Heart left ventricle (tissue), 16 donors: ENCODE results near the gene TCIRG1. TPM values are rescaled to one million over a fixed set of nuclear protein-coding genes. Genes with fewer than 3 reads are reported as not detected.
A peak's percentile ranks its signal among the peaks of the same experiment; 100 is the strongest.
"Not testable (repeated sequence)": the region's sequence is repeated elsewhere in the genome, so short reads cannot be mapped to it uniquely, and the experiment has no call there.

Experiments
- ATAC-seq, 4 donors: fragments of 200-7000 bp; cut with Tn5 transposase; one replicate each; pipeline ENCODE4 v1.9.1; 2020 to 2022; ENCODE audit warnings: moderate library complexity in 4 of 4, mild to moderate bottlenecking in 3 of 4, moderate number of reproducible peaks in 1 of 4
- DNase-seq, 5 donors: peaks; one replicate each; pipeline ENCODE4 v3.0.0-alpha.2; 2020
- H3K27ac ChIP-seq, 12 donors: fragments of 200-600 bp; sonication (generic) in 4 of 12; one replicate each; pipeline versions ENCODE4 v1.5.0 to v1.8.0; 2016 to 2022; ENCODE audit warnings: mild to moderate bottlenecking in 2 of 12
- H3K27me3 ChIP-seq, 9 donors: fragments of 200-600 bp; sonication (generic) in 2 of 9; one replicate each; pipeline versions ENCODE4 v1.5.1 to v1.8.0; 2016 to 2022; ENCODE audit warnings: mild to moderate bottlenecking in 3 of 9
- H3K36me3 ChIP-seq, 9 donors: fragments of 200-600 bp; sonication (generic) in 2 of 9; one replicate each; pipeline versions ENCODE4 v1.5.0 to v1.8.0; 2018 to 2022; ENCODE audit warnings: mild to moderate bottlenecking in 2 of 9
- H3K4me1 ChIP-seq, 12 donors: fragments of 200-600 bp; sonication (generic) in 4 of 12; one replicate each; pipeline versions ENCODE4 v1.5.0 to v1.8.0; 2016 to 2022; ENCODE audit warnings: mild to moderate bottlenecking in 3 of 12
- H3K4me3 ChIP-seq, 12 donors: fragments of 200-600 bp; sonication (generic) in 4 of 12; one replicate each; pipeline versions ENCODE4 v1.5.0 to v1.8.0; 2017 to 2022; ENCODE audit warnings: mild to moderate bottlenecking in 9 of 12, moderate library complexity in 4 of 12
- H3K9me3 ChIP-seq, 12 donors: fragments of 200-600 bp; sonication (generic) in 4 of 12; one replicate each; pipeline versions ENCODE4 v1.5.0 to v1.8.0; 2016 to 2022; ENCODE audit warnings: mild to moderate bottlenecking in 1 of 12
- POLR2A ChIP-seq, 2 donors: fragments of 450-650 bp; IDR thresholded peaks; one replicate each; pipeline ENCODE4 v1.6.1; 2017; ENCODE audit warnings: antibody characterized with exemption in 2 of 2, mild to moderate bottlenecking in 2 of 2, moderate library complexity in 2 of 2
- WGBS, 4 donors: extraction: QIAGEN DNeasy Blood & Tissue Kit in 2 of 4; methylation state at CpG; one replicate each; pipeline versions ENCODE4 v1.1.5 to v1.1.7; 2013 to 2018; 5-methylcytosine and 5-hydroxymethylcytosine counted together
- intact Hi-C, 10 donors: fragments of 100-400 bp; cut with DNase I; formaldehyde crosslinking; loops; one replicate each; pipeline versions ENCODE4 v1.11.1 to v1.14.2; 2022
- long read RNA-seq, 3 donors: library from polyadenylated mRNA; unstranded; transcript quantifications; one replicate each; pipeline ENCODE4 v2.0.0, GENCODE V29; 2020 to 2021
- polyA plus RNA-seq, 2 donors: library from polyadenylated mRNA; stranded (reverse); fragments of 200-250 nt; gene quantifications; one replicate each; pipeline ENCODE4 v1.2.3, GENCODE V29; 2013
- total RNA-seq, 9 donors: library from RNA; depleted of rRNA in 2 of 9; stranded (reverse); fragments of >200 nt in 2 of 9; fragmentation: NEBNext Ultra II Directional in 3 of 9; extraction: Animal tissue kit (Norgen Biotek cat#: 25700) in 3 of 9; gene quantifications; one replicate each; pipeline versions ENCODE4 v1.1.0 to v1.2.4, GENCODE V29; 2016 to 2023
- TF ChIP-seq, protein P1 (sequence below), 12 donors: fragments of 200-600 bp; sonication (generic) in 4 of 12; IDR thresholded peaks; one replicate each; pipeline versions ENCODE4 v1.5.0 to v1.8.0; 2018 to 2022; ENCODE audit warnings: antibody characterized with exemption in 12 of 12, mild to moderate bottlenecking in 5 of 12
- donor health status: ischemic (EF 13 %, LVEDD 7.1; RV severe dilation, severe dysfunction).
- donor health status: healthy with polysubstance abuse.
- donor health status: DM: no; HTN: yes; CAD: no.
- donor health status: DM: no; HTN: no; CAD: no.
- donor health status: ischemic (EF 25% LVEDD 6.9; RV normal size, moderate dysfunction).
- donor health status: ischemic (EF 25% LVEDD 5.7; RV mildly dilated, moderate dysfunction).
- donor health status: healthy.
- donor health status: DM: yes; HTN: yes; CAD: no.
- donor health status: ischemic (EF 35%, LVEDD 5.7; RV mildly dilated, moderate dysfunction).
- donor health status: nonischemic (EF 11% LVEDD 7.7; RV severe dilation, severe dysfunction).
- donor health status: DM: yes; HTN: yes; CAD: no.
- donor health status: PGD.
- donor health status: ischemic (EF 29% LVEDD 5.4; RV normal size, mild dysfunction).
- donor health status: nonischemic (EF 23%, LVEDD 6.1; RV moderate dilation, normal function).

The TCIRG1 gene, protein sequence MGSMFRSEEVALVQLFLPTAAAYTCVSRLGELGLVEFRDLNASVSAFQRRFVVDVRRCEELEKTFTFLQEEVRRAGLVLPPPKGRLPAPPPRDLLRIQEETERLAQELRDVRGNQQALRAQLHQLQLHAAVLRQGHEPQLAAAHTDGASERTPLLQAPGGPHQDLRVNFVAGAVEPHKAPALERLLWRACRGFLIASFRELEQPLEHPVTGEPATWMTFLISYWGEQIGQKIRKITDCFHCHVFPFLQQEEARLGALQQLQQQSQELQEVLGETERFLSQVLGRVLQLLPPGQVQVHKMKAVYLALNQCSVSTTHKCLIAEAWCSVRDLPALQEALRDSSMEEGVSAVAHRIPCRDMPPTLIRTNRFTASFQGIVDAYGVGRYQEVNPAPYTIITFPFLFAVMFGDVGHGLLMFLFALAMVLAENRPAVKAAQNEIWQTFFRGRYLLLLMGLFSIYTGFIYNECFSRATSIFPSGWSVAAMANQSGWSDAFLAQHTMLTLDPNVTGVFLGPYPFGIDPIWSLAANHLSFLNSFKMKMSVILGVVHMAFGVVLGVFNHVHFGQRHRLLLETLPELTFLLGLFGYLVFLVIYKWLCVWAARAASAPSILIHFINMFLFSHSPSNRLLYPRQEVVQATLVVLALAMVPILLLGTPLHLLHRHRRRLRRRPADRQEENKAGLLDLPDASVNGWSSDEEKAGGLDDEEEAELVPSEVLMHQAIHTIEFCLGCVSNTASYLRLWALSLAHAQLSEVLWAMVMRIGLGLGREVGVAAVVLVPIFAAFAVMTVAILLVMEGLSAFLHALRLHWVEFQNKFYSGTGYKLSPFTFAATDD
- total RNA-seq (10 to 100 TPM; 10.2 to 88.7 (median 20.3) TPM), polyA plus RNA-seq (10 to 100 TPM; 25.5 to 36.9 TPM)
- long read RNA-seq, donor 1, transcript TCIRG1-201 (20 exons, 2,677 nt): major isoform, 5 of 31 reads
- long read RNA-seq, donor 1, partial matches to known transcripts: 12 of 31 reads
- long read RNA-seq, donor 1, other reads (novel, unspliced or antisense): 13 of 31 reads
- long read RNA-seq, donor 2, transcript TCIRG1-201 (20 exons, 2,677 nt): major isoform, 29 of 81 reads
- long read RNA-seq, donor 2, partial matches to known transcripts: 16 of 81 reads
- long read RNA-seq, donor 2, other reads (novel, unspliced or antisense): 33 of 81 reads
- long read RNA-seq, donor 3, transcript TCIRG1-201 (20 exons, 2,677 nt): major isoform, 6 of 39 reads
- long read RNA-seq, donor 3, partial matches to known transcripts: 18 of 39 reads
- long read RNA-seq, donor 3, other reads (novel, unspliced or antisense): 11 of 39 reads

DNA sequence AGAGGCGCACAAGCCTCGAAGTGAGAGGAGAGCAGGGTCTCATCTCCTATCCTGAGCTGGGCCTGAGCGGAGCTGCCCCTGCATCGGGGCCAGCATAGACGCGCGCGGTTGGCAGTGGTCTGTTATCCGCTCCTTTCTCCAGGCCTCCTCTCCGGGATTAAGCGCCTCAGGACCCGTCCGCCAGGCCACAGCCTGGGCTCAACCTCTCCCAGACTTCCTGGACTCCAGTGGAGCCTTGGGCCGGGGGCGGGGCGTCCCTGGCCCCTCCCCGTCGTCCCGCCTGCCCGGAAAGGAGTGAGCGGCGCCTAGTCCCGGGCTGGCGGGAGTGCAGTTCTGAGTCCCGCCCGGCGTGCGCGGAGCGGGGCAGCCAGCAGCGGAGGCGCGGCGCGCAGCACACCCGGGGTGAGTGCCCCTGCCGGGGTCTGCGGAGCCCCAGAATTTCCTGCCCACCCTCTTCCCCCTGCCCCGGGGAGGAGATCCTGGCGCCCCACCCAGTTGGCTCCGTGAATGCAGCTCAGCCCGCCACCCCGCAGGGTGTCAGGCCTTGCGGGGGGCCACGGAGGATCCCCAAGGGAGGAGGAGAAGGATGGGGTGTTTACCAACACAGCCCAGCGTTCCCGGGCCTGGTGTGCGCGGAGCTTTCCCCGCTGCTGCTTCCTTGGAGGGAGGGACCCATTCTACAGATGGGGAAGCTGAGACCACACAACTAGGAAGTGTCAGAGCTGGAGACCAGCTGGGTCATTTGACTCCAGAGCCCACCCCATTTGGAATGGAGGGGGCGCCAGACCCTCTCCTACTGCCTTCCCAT is at the start of gene TCIRG1:
TSS of gene TCIRG1 (plus strand) at position 308 of the 808 bp plus-strand sequence. CDS start 2,247 bp downstream, outside the sequence.
- no peaks in the 10 kb centered on the region for H3K27me3 ChIP-seq
- H3K4me1 ChIP-seq: peaks cover 11 to 58% (median 41%) of the 10 kb centered on the region in 12 donors
- 3 to 18% (median 9%) methylated on average over 23 to 51 of the region's 51 CpGs for WGBS, 4 donors
- peaks cover 0 to 44% (median 17%) of the 10 kb centered on the region in 9 donors for H3K36me3 ChIP-seq
- TF ChIP-seq POLR2A (IDR thresholded peaks at IDR 0.05): peak; percentile 73 to 98
- TF ChIP-seq, protein P1, sequence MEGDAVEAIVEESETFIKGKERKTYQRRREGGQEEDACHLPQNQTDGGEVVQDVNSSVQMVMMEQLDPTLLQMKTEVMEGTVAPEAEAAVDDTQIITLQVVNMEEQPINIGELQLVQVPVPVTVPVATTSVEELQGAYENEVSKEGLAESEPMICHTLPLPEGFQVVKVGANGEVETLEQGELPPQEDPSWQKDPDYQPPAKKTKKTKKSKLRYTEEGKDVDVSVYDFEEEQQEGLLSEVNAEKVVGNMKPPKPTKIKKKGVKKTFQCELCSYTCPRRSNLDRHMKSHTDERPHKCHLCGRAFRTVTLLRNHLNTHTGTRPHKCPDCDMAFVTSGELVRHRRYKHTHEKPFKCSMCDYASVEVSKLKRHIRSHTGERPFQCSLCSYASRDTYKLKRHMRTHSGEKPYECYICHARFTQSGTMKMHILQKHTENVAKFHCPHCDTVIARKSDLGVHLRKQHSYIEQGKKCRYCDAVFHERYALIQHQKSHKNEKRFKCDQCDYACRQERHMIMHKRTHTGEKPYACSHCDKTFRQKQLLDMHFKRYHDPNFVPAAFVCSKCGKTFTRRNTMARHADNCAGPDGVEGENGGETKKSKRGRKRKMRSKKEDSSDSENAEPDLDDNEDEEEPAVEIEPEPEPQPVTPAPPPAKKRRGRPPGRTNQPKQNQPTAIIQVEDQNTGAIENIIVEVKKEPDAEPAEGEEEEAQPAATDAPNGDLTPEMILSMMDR (IDR thresholded peaks at IDR 0.05): no peak
- H3K27ac ChIP-seq: peak within 1 kb of the TSS; percentile 74 to 96 (median 90)
- peak within 1 kb of the TSS; percentile 52 to 95 (median 81) for H3K4me3 ChIP-seq
- peak; percentile 67 to 88 (median 82) for ATAC-seq
- DNase-seq: peak; percentile 88 to 94 (median 91)
- H3K9me3 ChIP-seq: no peaks in the 10 kb centered on the region
- intact Hi-C loops: loop anchor here in 5 of 10 donors (2.0 to 10.0 kb wide), 9 partner anchors 37 to 176 kb away; partner anchors contain the start of genes CHKA (in 4 of the 5), KMT5B (in 2 of the 5) and UNC93B1 (in 1 of the 5)

DNA sequence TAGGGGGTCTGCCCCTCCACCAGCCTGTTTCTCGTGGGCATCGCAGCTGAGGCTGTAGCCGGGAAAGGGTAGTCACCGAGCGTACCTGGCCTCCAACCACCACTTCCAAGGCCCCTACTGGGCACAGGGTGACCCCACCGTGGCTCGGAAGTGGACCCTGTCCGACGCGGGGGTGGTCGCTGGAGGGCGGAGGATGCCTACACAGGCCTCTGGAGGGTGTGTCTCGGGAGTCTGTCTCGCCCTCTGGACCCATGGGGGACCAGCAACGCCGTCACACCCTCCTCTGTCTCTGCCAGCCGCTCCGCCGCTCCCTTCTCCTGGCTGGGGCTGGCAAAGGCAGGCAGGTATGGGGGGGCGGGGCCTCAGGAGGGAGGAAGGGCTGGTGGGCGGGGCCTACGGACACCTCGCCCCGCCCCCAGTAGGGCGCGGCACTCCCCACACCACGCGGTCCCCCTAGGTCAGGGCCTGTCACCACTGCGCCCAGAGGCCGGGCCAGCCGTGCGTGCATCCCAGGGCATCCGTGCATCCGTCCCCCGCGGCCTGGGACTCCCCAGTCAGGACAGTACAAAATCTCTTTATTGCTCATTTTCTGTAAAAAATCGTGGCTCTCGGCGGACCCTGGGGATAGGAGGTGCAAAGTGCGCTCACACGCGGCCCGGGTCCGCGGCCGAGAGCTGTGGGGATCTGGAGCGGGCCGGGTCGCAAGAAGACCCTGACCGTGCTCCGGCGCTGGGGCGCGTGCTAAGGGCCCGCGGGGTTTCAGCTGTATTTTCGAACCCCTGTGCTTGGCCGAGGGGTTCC is 48.1 kb upstream of the TCIRG1 start:
- H3K9me3 ChIP-seq, ATAC-seq, DNase-seq, H3K27ac ChIP-seq, H3K36me3 ChIP-seq, intact Hi-C loops: not testable (repeated sequence)
- 9 to 25% (median 14%) methylated on average over 22 to 52 of the region's 58 CpGs for WGBS, 4 donors
- H3K4me3 ChIP-seq: peak overlapping the region in 6 of 12 donors; percentile 15 to 38 (median 25)
- peaks cover 0 to 14% (median 4%) of the 10 kb centered on the region in 9 donors for H3K27me3 ChIP-seq
- H3K4me1 ChIP-seq: peaks cover 0 to 11% (median 4%) of the 10 kb centered on the region in 12 donors

DNA sequence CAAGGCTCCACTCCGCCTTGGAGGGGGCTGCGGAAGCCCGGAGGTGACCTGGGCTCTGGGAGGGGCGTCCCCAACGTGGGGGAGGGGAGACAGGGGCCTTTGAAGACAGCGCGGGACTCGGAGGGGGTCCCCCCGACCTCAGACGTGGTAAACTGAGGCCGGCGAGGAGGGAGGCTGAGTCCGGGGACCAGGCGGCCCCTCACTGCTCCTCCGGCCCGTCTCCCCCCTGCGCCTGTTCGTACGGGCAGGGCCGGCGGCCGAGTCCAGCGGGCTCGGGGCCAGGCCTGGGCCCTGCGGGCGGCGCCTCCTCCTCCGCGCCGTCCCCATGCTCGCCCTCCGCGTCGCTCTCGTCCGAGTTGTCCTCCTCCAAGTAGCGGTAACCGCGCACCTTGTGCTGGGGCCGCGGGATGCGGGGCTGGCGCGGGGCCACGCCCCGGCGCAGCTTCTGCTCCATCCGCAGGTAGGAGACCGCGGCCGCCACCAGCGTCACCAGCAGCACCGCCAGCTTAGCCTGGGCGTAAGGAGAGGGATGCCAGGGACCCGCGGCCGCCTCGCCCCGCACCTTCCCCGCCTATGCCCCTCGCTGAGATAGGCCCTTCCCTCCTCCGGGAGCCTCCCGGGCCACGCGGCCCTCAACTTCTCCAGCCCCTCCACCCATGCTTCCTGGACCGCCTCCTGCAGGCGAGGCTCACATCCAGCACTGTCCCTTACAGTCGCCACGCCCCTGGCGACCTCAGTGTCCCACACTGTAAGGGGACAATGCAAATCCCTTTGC is 47.3 kb upstream of the TCIRG1 start:
- ATAC-seq, H3K27ac ChIP-seq, intact Hi-C loops, H3K36me3 ChIP-seq, H3K9me3 ChIP-seq, DNase-seq: not testable (repeated sequence)
- Histone ChIP-seq H3K4me3 (peak overlapping the region in 8 of 12 donors; percentile 15 to 38 (median 24)), H3K27me3 (peaks cover 0 to 14% (median 4%) of the 10 kb centered on the region in 9 donors), H3K4me1 (peaks cover 0 to 11% (median 4%) of the 10 kb centered on the region in 12 donors)
- 14 to 17% (median 16%) methylated on average over 22 to 69 of the region's 70 CpGs for WGBS, 4 donors
